HCT116 (cell line): ENCODE measurements around the gene PRKN. TPM values are rescaled to one million over a fixed set of nuclear protein-coding genes. Genes with fewer than 3 reads are reported as not detected.

Experiments
- ATAC-seq: fragments of 200-7000 bp; cut with Tn5 transposase; 2 replicates; pipeline ENCODE4 v1.9.1; 2020; ENCODE audit warnings: mild to moderate bottlenecking, moderate library complexity
- BruUV-seq: library from RNA; stranded (reverse); fragments of 400-500 nt; replicated peaks from 2 replicates; lab custom pipeline; 2021; lab: Mats Ljungman, UMichigan
- CTCF ChIA-PET: fragments of 300-600 bp; sonication (Branson Sonifier 250); formaldehyde crosslinking; loops from one replicate; lab custom pipeline; 2021; ENCODE audit warnings: antibody characterized with exemption; lab: Charles Lee
- POLR2A ChIA-PET: fragments of 300-600, 350-600 bp; sonication (Branson Sonifier 250); formaldehyde crosslinking; loops from one replicate; lab custom pipeline; 2021; ENCODE audit warnings: antibody characterized with exemption; lab: Charles Lee
- RAD21 ChIA-PET, 2 experiments: fragments of 300-600 bp; sonication (Branson Sonifier 250); formaldehyde crosslinking; loops; one replicate each; lab custom pipeline; 2023; ENCODE audit warnings: low total read pairs in 2 of 2; ENCODE audit not compliant: uncharacterized antibody in 2 of 2, unreplicated experiment in 2 of 2, low non-redundant PET in 1 of 2; lab: Charles Lee
- DNase-seq: peaks from one replicate; pipeline ENCODE4 v3.0.0-alpha.2; 2010; ENCODE audit warnings: low read depth, low spot score
- H2AFZ ChIP-seq: fragments of 200-600 bp; shearing (Covaris generic), sonication (generic); 2 replicates; pipeline ENCODE4 v1.6.1; 2017; ENCODE audit warnings: low read depth, mixed run types, mixed read lengths, antibody characterized with exemption, low read length; ENCODE audit not compliant: poor library complexity, severe bottlenecking
- H3K27ac ChIP-seq: 2 replicates; pipeline ENCODE4 v1.5.1; 2012; ENCODE audit warnings: low read depth, low read length
- H3K27me3 ChIP-seq: fragments of 200-600 bp; sonication (generic); 2 replicates; pipeline ENCODE4 v1.6.1; 2016; ENCODE audit warnings: mixed run types, low read length, mixed read lengths; ENCODE audit not compliant: insufficient read depth
- H3K36me3 ChIP-seq, 2 experiments: fragments of 200-500 bp in 1 of 2; fragments of 200-600 bp in 1 of 2; sonication (Bioruptor generic) in 1 of 2; sonication (generic) in 1 of 2; 2 replicates each; pipeline versions ENCODE4 v1.5.1 to v1.6.1; 2014 to 2016; ENCODE audit warnings: low read length in 2 of 2, inconsistent platforms in 1 of 2, mixed read lengths in 1 of 2, mixed run types in 1 of 2; ENCODE audit not compliant: insufficient read depth in 2 of 2, control insufficient read depth in 1 of 2
- H3K4me1 ChIP-seq, 2 experiments: fragments of 200-600 bp in 1 of 2; sonication (generic) in 1 of 2; 2 replicates each; pipeline versions ENCODE4 v1.5.1 to v1.6.1; 2012 to 2017; ENCODE audit warnings: low read length in 2 of 2, inconsistent platforms in 1 of 2, mild to moderate bottlenecking in 1 of 2, mixed read lengths in 1 of 2, mixed run types in 1 of 2, moderate library complexity in 1 of 2; ENCODE audit not compliant: insufficient read depth in 2 of 2, control insufficient read depth in 1 of 2
- H3K4me2 ChIP-seq: fragments of 200-600 bp; sonication (generic); 2 replicates; pipeline ENCODE4 v1.6.1; 2017; ENCODE audit warnings: mixed run types, low read length, mixed read lengths
- H3K4me3 ChIP-seq, 2 experiments: fragments of 200-600 bp in 1 of 2; sonication (generic) in 1 of 2; replicated peaks in 1 of 2; 2 replicates each; pipeline ENCODE4 v1.5.1; 2011 to 2016; ENCODE audit warnings: low read length in 2 of 2, control low read depth in 1 of 2, low read depth in 1 of 2, mild to moderate bottlenecking in 1 of 2, mixed read lengths in 1 of 2, mixed run types in 1 of 2
- H3K79me2 ChIP-seq: fragments of 200-600 bp; sonication (generic); 2 replicates; pipeline ENCODE4 v1.6.1; 2017; ENCODE audit warnings: mild to moderate bottlenecking, mixed run types, low read length, moderate library complexity, mixed read lengths; ENCODE audit not compliant: insufficient read depth
- H3K9ac ChIP-seq: fragments of 200-600 bp; sonication (generic); 2 replicates; pipeline ENCODE4 v1.6.1; 2016; ENCODE audit warnings: low read length, mixed read lengths
- H3K9me2 ChIP-seq: fragments of 200-600 bp; sonication (generic), shearing (Covaris generic); 2 replicates; pipeline ENCODE4 v1.6.1; 2017; ENCODE audit warnings: mixed run types, mild to moderate bottlenecking, moderate library complexity; ENCODE audit not compliant: insufficient read depth
- H3K9me3 ChIP-seq, 2 experiments: fragments of 200-500 bp in 1 of 2; fragments of 200-600 bp in 1 of 2; sonication (Bioruptor generic) in 1 of 2; sonication (generic) in 1 of 2; 2 replicates each; pipeline ENCODE4 v1.6.1; 2014 to 2017; ENCODE audit warnings: low read length in 2 of 2, mixed read lengths in 2 of 2, inconsistent platforms in 1 of 2, low read depth in 1 of 2, mild to moderate bottlenecking in 1 of 2, mixed run types in 1 of 2, moderate library complexity in 1 of 2; ENCODE audit not compliant: control insufficient read depth in 1 of 2, insufficient read depth in 1 of 2
- H4K20me1 ChIP-seq: fragments of 200-600 bp; sonication (generic), shearing (Covaris generic); 2 replicates; pipeline ENCODE4 v1.6.1; 2017; ENCODE audit warnings: mixed run types, mild to moderate bottlenecking, moderate library complexity; ENCODE audit not compliant: insufficient read depth
- ATF3 ChIP-seq: IDR thresholded peaks from 2 replicates; pipeline ENCODE4 v1.6.1; 2012
- ELF1 ChIP-seq: IDR thresholded peaks from 2 replicates; pipeline ENCODE4 v1.6.1; 2012; ENCODE audit warnings: low read depth, borderline replicate concordance
- EZH2 ChIP-seq: fragments of 200-600 bp; sonication (generic); IDR thresholded peaks from 2 replicates; pipeline ENCODE4 v1.6.1; 2017; ENCODE audit warnings: antibody characterized with exemption, mixed run types
- EZH2phosphoT487 ChIP-seq: fragments of 200-600 bp; IDR thresholded peaks from 2 replicates; pipeline ENCODE4 v1.6.1; 2018; ENCODE audit warnings: antibody characterized with exemption, borderline replicate concordance
- FOSL1 ChIP-seq: IDR thresholded peaks from 2 replicates; pipeline ENCODE4 v1.6.1; 2012; ENCODE audit warnings: low read depth
- JUND ChIP-seq: IDR thresholded peaks from 2 replicates; pipeline ENCODE4 v1.6.1; 2012
- SP1 ChIP-seq: IDR thresholded peaks from 2 replicates; pipeline ENCODE4 v1.6.1; 2012; ENCODE audit warnings: low read depth
- ZFX ChIP-seq: fragments of 450-650 bp; IDR thresholded peaks from 2 replicates; pipeline ENCODE4 v1.6.1; 2017
- intact Hi-C: fragments of 100-400 bp; cut with micrococcal nuclease; formaldehyde crosslinking; loops from 2 replicates; pipeline ENCODE4 v1.10.0; 2022
- total RNA-seq: library from RNA; stranded (reverse); gene quantifications from one replicate; pipeline ENCODE4 v1.2.1, GENCODE V29; 2021; ENCODE audit not compliant: unreplicated experiment

PRKN gene
- total RNA-seq, 1 experiment from 2014 or later: 2.6 TPM

- H3K27me3 ChIP-seq: peaks cover 11% of the 10 kb centered on the region; the same call in 1 of the 2 replicates
- no peak overlapping the region for H3K4me3 ChIP-seq
- no peaks in the 10 kb centered on the region for H4K20me1 ChIP-seq
- H3K36me3 ChIP-seq: no peaks in the 10 kb centered on the region
- POLR2A ChIA-PET: no interaction called here
- no peak overlapping the region for H3K27ac ChIP-seq
- no peaks in the 10 kb centered on the region for H3K9me3 ChIP-seq
- H2AFZ ChIP-seq: no peak overlapping the region
- H3K4me2 ChIP-seq: no peak overlapping the region
- DNase-seq: no peak
- intact Hi-C loops: no loop called here
- RAD21 ChIA-PET: no interaction called here
- CTCF ChIA-PET: no interaction called here
- TF ChIP-seq ELF1: no peak
- H3K4me1 ChIP-seq: no peaks in the 10 kb centered on the region
- H3K79me2 ChIP-seq: no peaks in the 10 kb centered on the region
- H3K9me2 ChIP-seq: no peaks in the 10 kb centered on the region
- no peak for ATAC-seq
- no peak overlapping the region for H3K9ac ChIP-seq
- no TSS peak for BruUV-seq
Measured at GRCh38 chr6:162273986-162274385, 453.6 kb downstream of the PRKN start.

- ATAC-seq (no peak), DNase-seq (no peak)
- CTCF ChIA-PET: no interaction called here
- H3K9ac ChIP-seq: no peak overlapping the region
- intact Hi-C loops: no loop called here
- POLR2A ChIA-PET: no interaction called here
- H4K20me1 ChIP-seq: no peaks in the 10 kb centered on the region
- no peaks in the 10 kb centered on the region for H3K9me3 ChIP-seq
- RAD21 ChIA-PET: no interaction called here
- no peak overlapping the region for H3K27ac ChIP-seq
- no peak overlapping the region for H3K4me3 ChIP-seq
- no peaks in the 10 kb centered on the region for H3K4me1 ChIP-seq
- no peaks in the 10 kb centered on the region for H3K9me2 ChIP-seq
- no TSS peak for BruUV-seq
- H3K36me3 ChIP-seq: no peaks in the 10 kb centered on the region
- no peak overlapping the region for H3K4me2 ChIP-seq
- no peaks in the 10 kb centered on the region for H3K79me2 ChIP-seq
- no peaks in the 10 kb centered on the region for H3K27me3 ChIP-seq
- H2AFZ ChIP-seq: no peak overlapping the region
- TF ChIP-seq SP1 (no peak), FOSL1 (no peak), EZH2 (no peak), EZH2phosphoT487 (no peak), ZFX (no peak), ATF3 (no peak), JUND (no peak)
Measured at GRCh38 chr6:162271922-162272321, 455.6 kb downstream of the PRKN start.
